GM21367 (cell line): Measurements from ENCODE around the gene CLTC.
"Not testable (repeated sequence)": the region's sequence is repeated elsewhere in the genome, so short reads cannot be mapped to it uniquely, and the experiment has no call there.

Source experiments
- ATAC-seq: cut with Tn5 transposase; IDR thresholded peaks from one replicate; pipeline ENCODE4 v1.9.1; 2021; ENCODE audit not compliant: unreplicated experiment

CLTC gene

GRCh38 chr17:59619298-59620063, at the start of gene CLTC:
Gene CLTC (plus strand): TSS chr17:59619895. CDS start chr17:59620132, 237 bp downstream.
- ATAC-seq, result peak; percentile 58

- no peak for ATAC-seq
Observed at GRCh38 chr17:59572301-59572924, 47.3 kb upstream of the CLTC start.

GRCh38 chr17:59584168-59584567, 35.5 kb upstream of the CLTC start:
- ATAC-seq, result not testable (repeated sequence)

- ATAC-seq, result no peak
Observed at GRCh38 chr17:59600169-59600568, 19.5 kb upstream of the CLTC start.

GRCh38 chr17:59601130-59601529, 18.6 kb upstream of the CLTC start:
- no peak for ATAC-seq

GRCh38 chr17:59607061-59607460, 12.6 kb upstream of the CLTC start:
- no peak for ATAC-seq

GRCh38 chr17:59607817-59608403, 11.8 kb upstream of the CLTC start:
- no peak for ATAC-seq

- ATAC-seq, result no peak
Observed at GRCh38 chr17:59611503-59611902, 8.2 kb upstream of the CLTC start.

GRCh38 chr17:59616253-59616920, 3.3 kb upstream of the CLTC start:
- no peak for ATAC-seq

GRCh38 chr17:59617156-59617732, 2.5 kb upstream of the CLTC start:
- no peak for ATAC-seq

- ATAC-seq, result no peak
Observed at GRCh38 chr17:59619035-59619297, 729 bp upstream of the CLTC start.

GRCh38 chr17:59620064-59620359, 317 bp downstream of the CLTC start:
- no peak for ATAC-seq

GRCh38 chr17:59620518-59621259, 994 bp downstream of the CLTC start:
- no peak for ATAC-seq

GRCh38 chr17:59621771-59622170, 2.1 kb downstream of the CLTC start:
- no peak for ATAC-seq

GRCh38 chr17:59623151-59623550, 3.5 kb downstream of the CLTC start:
- ATAC-seq, result no peak

- no peak for ATAC-seq
Observed at GRCh38 chr17:59626756-59627155, 7.1 kb downstream of the CLTC start.

- no peak for ATAC-seq
Observed at GRCh38 chr17:59627274-59627673, 7.6 kb downstream of the CLTC start.

GRCh38 chr17:59627770-59628171, 8.1 kb downstream of the CLTC start:
- no peak for ATAC-seq

GRCh38 chr17:59629174-59629573, 9.5 kb downstream of the CLTC start:
- no peak for ATAC-seq

- ATAC-seq, result no peak
Observed at GRCh38 chr17:59631276-59631675, 11.6 kb downstream of the CLTC start.

GRCh38 chr17:59632398-59632797, 12.7 kb downstream of the CLTC start:
- ATAC-seq, result no peak
